HCEC 1CT (cell line): ENCODE data around the gene SYT1.
"Not testable (repeated sequence)": the region's sequence is repeated elsewhere in the genome, so short reads cannot be mapped to it uniquely, and the experiment has no call there.

ENCODE experiments used
- DNase-seq: peaks from one replicate; pipeline ENCODE4 v3.0.0-alpha.2; 2017

SYT1 gene

GRCh38 chr12:79156846-79157463 lies 292.4 kb downstream of the SYT1 start:
- no peak for DNase-seq

GRCh38 chr12:79161249-79161934 lies 296.8 kb downstream of the SYT1 start:
- no peak for DNase-seq

- DNase-seq, result no peak
Measured at GRCh38 chr12:79162147-79162772, 297.7 kb downstream of the SYT1 start.

- DNase-seq, result no peak
Measured at GRCh38 chr12:79162948-79163347, 298.4 kb downstream of the SYT1 start.

DNA sequence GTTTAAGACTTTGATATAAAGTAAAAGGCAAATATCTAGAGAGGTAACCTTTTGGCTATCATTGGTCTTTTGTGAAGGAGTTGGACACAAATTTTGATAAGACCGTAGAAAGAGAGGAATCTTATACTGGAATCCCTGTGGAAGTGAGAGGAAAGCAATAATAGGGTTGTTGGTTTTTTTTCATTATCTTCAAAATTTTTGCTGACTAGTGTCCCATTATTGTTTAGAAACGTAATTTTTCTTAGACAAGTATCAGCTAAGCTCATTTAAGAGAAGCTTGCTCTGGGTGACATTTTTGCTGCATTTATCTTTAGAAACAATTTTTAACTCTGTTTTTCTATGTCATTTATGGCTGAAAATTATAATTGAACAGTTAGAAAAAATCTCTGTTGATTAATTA lies 300.3 kb downstream of the SYT1 start:
- DNase-seq, result no peak

DNA sequence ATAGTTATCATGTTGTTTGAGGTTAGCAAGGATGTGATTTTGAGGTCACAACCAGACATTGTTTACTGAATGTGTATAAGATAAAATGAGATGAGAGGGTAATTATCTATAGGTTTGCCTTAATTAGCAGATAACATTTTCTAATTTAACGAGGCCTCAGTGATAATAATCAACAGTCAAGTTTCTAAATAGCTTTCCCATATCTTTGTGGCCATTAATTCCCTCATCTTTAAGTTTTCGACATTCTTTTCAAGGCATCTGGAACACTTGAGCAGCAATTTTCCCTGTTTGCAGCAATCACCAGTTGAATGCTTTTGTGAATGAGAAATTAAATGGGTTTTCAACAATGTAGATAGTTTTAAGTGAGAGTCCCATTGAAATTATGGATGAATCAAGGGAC lies 304.1 kb downstream of the SYT1 start:
- no peak for DNase-seq

DNA sequence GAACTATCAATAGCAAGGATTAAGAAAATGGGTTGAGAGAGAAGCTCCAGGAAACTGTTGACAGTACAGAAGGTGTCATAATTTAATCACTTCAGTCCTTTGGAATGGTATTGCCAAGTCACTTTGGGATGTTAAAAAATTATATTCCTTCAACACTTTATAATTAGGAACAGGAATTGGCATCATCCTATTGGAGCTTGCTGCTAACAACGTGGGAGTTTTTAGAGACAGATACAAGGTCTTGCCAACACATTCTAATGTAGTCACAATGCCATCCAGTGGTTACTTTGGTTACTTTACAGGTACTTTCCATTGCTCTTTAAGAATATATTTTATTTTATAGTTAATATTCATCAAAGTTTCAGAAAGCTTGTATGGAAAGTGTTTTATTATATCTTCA lies 310.1 kb downstream of the SYT1 start:
- peak; percentile 60 for DNase-seq

- peak; percentile 15 for DNase-seq
Measured at GRCh38 chr12:79183003-79183402, 318.4 kb downstream of the SYT1 start.

DNA sequence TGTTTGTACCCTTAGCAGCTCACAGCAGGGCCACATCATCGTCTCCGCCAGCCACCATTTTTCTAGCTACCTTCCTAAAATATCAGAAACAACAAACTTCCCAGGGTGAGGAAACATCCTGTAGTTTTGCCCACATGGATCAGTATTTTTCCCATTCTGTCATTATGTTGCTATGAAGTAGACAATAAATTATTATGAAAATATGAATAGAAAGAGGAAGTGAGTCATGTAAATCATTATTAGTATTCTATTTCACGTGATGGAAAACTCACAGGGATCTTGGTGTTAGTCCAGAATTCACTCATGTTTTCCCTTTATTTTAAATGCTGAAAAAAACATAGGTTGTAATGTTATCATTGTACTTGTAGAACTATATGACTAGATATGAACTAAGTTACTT lies 319.4 kb downstream of the SYT1 start:
- DNase-seq, result peak; percentile 48

DNA sequence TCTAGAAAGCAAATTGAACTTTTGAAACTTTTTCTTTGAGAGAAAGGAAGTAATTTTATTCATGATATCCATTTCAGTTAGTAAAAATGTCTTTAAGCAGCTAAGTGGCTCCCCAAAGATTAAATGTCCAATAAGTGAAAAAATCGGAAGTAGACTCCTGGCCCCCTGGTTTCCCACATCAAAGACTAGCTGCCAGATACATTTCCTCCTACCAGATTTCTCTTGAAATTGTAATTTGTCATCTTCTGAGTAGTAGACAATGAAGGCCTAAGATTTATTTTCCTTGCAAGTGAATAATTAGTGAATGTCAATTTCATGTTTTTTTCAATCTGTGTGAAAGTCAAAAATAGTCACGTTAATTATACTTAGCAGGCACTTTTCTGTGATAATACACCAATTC lies 321.9 kb downstream of the SYT1 start:
- no peak for DNase-seq

DNA sequence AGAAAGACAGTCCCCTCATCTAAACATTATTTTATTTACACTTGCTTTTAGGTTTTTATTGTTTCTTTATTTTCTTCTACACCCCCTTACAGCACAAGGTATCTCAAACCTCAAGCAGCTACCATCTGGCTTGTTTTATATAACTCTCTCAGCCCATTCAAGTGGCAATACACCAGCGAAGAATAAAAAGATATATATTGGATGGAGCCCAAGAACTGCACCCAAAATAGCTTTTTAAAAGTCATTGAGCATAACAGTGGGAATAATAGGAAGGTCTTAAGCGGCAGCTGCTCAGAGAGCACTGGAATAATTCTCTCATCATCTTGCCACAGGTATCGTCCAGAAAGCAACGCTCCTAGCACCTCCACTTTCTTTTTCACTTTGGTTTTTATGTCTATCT lies 322.5 kb downstream of the SYT1 start:
- DNase-seq, result no peak

- no peak for DNase-seq
Measured at GRCh38 chr12:79191391-79191790, 326.8 kb downstream of the SYT1 start.

DNA sequence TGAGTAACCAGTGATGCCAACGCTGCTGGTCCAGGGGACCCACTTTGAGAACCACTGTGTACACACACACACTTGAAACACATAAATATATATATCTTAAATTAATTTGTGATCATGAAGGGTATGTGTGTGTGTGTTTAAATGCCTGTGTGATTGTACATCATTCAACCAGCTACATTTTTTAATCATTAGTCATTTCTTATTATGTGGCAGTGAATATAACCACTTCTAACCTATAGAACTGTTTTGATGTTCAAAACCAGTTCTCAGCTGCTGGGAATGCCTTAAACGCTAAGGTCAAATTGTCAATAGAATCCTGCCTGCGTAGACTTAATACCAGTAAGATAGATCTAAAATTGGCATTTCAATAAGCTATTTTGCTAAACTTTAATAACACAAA lies 330.0 kb downstream of the SYT1 start:
- peak; percentile 52 for DNase-seq

DNA sequence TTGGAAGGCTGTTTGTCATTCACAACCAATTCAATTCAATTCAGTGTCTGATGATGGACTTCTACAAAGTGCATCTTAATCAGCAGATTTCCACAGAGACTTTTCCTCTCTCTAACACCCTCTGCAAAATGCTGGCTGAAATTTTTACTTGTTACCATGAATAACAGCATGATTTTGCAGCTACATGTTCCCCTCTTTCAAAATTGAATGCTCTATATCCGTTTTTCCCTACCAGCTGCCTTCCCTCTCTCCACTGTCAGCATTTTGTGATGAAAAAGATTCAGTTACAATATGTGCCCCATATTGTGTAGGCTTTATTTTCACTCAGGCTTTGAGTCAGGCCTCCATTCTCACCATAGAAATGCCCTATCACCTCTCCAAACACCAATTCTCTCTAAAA lies 334.6 kb downstream of the SYT1 start:
- DNase-seq, result no peak

GRCh38 chr12:79200176-79200575 lies 335.6 kb downstream of the SYT1 start:
- DNase-seq, result no peak

DNA sequence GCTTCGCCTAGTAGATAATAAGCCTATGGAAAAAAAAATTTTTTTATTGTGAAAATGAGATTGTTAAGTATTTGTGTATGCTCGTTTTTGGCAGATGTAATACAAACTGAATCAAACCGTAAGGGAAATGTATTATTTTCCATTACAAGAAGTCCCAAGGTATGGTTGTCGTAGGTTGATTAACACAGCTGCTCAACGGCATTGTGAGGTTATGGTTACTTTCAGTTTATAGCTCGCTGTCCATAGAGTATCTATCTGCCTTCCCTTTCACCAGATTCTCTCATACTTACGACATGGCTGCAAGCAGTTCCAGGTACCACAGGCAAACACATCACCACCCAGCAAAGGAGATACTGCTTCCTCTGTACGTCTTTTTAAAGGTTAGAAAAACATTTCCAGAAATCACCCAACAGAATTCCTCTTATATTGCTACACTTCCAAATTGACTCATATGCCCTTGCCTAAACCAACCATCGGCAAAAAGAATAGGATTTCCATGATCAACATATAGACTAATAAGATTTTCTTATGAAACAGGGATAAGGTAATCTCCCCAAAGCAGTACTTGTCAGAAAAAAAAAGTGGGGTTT lies 338.6 kb downstream of the SYT1 start:
- no peak for DNase-seq

- no peak for DNase-seq
Measured at GRCh38 chr12:79206871-79207270, 342.3 kb downstream of the SYT1 start.

GRCh38 chr12:79210403-79210802 lies 345.8 kb downstream of the SYT1 start:
- not testable (repeated sequence) for DNase-seq

DNA sequence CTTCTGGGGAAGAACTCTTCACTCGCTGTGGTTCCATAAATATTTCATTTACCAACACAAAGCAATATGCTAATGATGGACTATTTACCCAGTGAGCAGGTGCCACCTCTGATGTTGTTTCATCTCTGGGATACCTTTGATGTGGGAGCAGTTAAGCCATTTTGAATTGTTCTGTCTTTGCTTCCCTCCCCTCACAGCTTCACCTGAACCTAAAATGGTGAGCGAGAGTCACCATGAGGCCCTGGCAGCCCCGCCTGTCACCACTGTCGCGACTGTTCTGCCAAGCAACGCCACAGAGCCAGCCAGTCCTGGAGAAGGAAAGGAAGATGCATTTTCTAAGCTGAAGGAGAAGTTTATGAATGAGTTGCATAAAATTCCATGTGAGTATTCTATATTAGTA lies 352.7 kb downstream of the SYT1 start:
- DNase-seq, result no peak

DNA sequence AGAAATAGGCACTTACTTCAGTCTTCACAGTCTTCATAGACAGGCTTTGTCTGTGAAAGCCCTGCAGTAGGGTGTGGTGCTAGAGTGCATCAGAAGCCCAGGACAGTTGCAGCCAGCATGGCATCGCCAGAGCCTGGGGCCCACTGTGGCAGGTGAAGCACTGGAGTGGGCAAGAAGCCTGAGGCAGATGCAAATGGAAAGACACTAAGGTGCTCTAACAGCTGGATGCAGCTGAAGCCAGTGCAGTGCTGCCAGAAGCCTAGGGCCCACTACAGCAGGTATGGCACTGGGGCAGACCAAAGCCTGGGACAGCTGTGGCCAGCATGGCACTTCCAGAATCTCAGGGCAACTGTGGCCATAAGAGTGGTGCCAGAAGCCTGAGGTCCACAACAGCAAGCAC lies 358.6 kb downstream of the SYT1 start:
- DNase-seq, result no peak

GRCh38 chr12:79223761-79224160 lies 359.2 kb downstream of the SYT1 start:
- no peak for DNase-seq

GRCh38 chr12:79227091-79227490 lies 362.5 kb downstream of the SYT1 start:
- DNase-seq, result no peak

DNA sequence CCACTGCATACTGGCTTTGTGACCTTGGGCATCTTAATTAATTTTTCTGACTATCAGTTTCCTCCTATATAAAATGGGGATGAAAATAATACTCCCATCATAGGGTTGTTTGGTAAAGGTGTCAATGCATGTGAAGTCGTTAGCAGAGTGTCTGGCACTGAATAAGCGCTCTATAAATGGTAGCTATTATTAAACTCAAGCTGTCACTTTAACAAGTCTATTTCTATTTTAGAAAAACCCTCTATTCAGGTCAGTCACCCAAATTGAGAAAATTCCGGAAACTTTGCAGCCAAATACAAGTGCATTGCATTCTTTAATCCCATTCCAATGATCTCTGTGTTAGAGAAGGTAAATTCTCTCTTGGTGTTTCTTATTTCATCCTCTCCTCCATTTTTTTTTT lies 363.1 kb downstream of the SYT1 start:
- DNase-seq, result no peak

GRCh38 chr12:79233341-79233781 lies 368.8 kb downstream of the SYT1 start:
- DNase-seq, result no peak
